ENCODE data around the gene IFNA10. TPM values are rescaled to one million over a fixed set of nuclear protein-coding genes. Genes with fewer than 3 reads are reported as not detected.

Gene IFNA10
- total RNA-seq, 1 experiment from 2014 or later = not detected

GRCh38 chr9:21172156-21172555 lies 34.8 kb downstream of the IFNA10 start:
- no peak overlapping the region for H4K91ac ChIP-seq (ENCODE audit: insufficient read length, low read depth, low read length)
- Mint-ChIP-seq H3K36me3 (ENCODE audit: insufficient read depth in 1 of 3, low read depth in 3 of 3) (no peaks in the 10 kb centered on the region), H3K27me3 (ENCODE audit: low read depth) (peaks cover 2% of the 10 kb centered on the region), H3K27ac (no peak overlapping the region), H3K4me3 (no peak overlapping the region), H3K4me1 (no peaks in the 10 kb centered on the region), H3K9me3 (no peaks in the 10 kb centered on the region)
- no peak overlapping the region for H3K27ac ChIP-seq (ENCODE audit: insufficient read length, low read depth, low read length)
- DNase-seq = no peak
- H3K18ac ChIP-seq (ENCODE audit: insufficient read length, low read depth, low read length) = no peak overlapping the region
- no peaks in the 10 kb centered on the region for H3K23me2 ChIP-seq (ENCODE audit: insufficient read length, low read depth, low read length, poor library complexity, severe bottlenecking)
- H2BK5ac ChIP-seq (ENCODE audit: insufficient read length, low read length) = no peak overlapping the region
- no peak for TF ChIP-seq CTCF (conservative IDR thresholded peaks at IDR 0.05)
- no peaks in the 10 kb centered on the region for H3K79me2 ChIP-seq (ENCODE audit: insufficient read depth, low read length)
- no peak overlapping the region for H3K56ac ChIP-seq (ENCODE audit: insufficient read length, low read depth, low read length)
- H4K20me1 ChIP-seq (ENCODE audit: control insufficient read depth, insufficient read depth, insufficient read length) = no peaks in the 10 kb centered on the region
- no peak overlapping the region for H2BK15ac ChIP-seq (ENCODE audit: low read depth, low read length)
- no peak overlapping the region for H3K9ac ChIP-seq (ENCODE audit: extremely low read depth, insufficient read length, low read length)
- H4K5ac ChIP-seq (ENCODE audit: insufficient read length, low read depth, low read length) = no peak overlapping the region
- no peak overlapping the region for H4K8ac ChIP-seq (replicated peaks; ENCODE audit: insufficient read length, low read depth, low read length)
- no peaks in the 10 kb centered on the region for H3K4me1 ChIP-seq (ENCODE audit: insufficient read depth, low read length)
- H2BK12ac ChIP-seq (ENCODE audit: insufficient read length, low read depth, low read length) = no peak overlapping the region
- no peak overlapping the region for H3K23ac ChIP-seq (ENCODE audit: insufficient read length, low read depth, low read length)
- no peak overlapping the region for H2AFZ ChIP-seq (ENCODE audit: low read length)
- no CpG with 5 or more reads among the region's 3 CpGs for WGBS (ENCODE audit: extremely low coverage, insufficient read length, low lambda C conversion rate)
- H2BK120ac ChIP-seq (ENCODE audit: low read depth, low read length, poor library complexity, severe bottlenecking) = no peak overlapping the region
- H3K9me3 ChIP-seq (ENCODE audit: control insufficient read depth, low read depth, low read length) = no peaks in the 10 kb centered on the region
- no peak overlapping the region for H3K4ac ChIP-seq (ENCODE audit: low read depth, low read length)
- H3T11ph ChIP-seq (ENCODE audit: low read length) = no peak overlapping the region
- H3K79me1 ChIP-seq (ENCODE audit: insufficient read depth, low read depth, low read length, poor library complexity, severe bottlenecking) = no peaks in the 10 kb centered on the region
- H2BK20ac ChIP-seq (ENCODE audit: low read depth, low read length, poor library complexity, severe bottlenecking) = no peak overlapping the region
- H3K14ac ChIP-seq (ENCODE audit: insufficient read depth, low read length) = no peak overlapping the region
- no peak overlapping the region for H2AK5ac ChIP-seq (ENCODE audit: insufficient read length, low read length)
- no peak overlapping the region for H3K4me2 ChIP-seq (ENCODE audit: insufficient read depth, insufficient read length, low read length)
- H3K27me3 ChIP-seq (ENCODE audit: insufficient read depth, low read length) = no peaks in the 10 kb centered on the region
